Esophagus squamous epithelium (tissue), 4 donors: ENCODE data around the gene UHRF2.

ENCODE experiments used
- CTCF ChIP-seq, 6 experiments: fragments of 450-650 bp in 4 of 6; fragments of 200-600 bp in 2 of 6; sonication (generic) in 2 of 6; IDR thresholded peaks; one replicate each; pipeline ENCODE4 v1.5.1; 2016 to 2019; ENCODE audit warnings: antibody characterized with exemption in 6 of 6, mild to moderate bottlenecking in 4 of 6, moderate library complexity in 4 of 6
- POLR2A ChIP-seq, 4 donors: fragments of 450-650 bp; IDR thresholded peaks; one replicate each; pipeline ENCODE4 v1.6.1; 2017; ENCODE audit warnings: antibody characterized with exemption in 4 of 4, mild to moderate bottlenecking in 4 of 4, moderate library complexity in 3 of 4

GRCh38 chr9:6489099-6489498 is 76.1 kb downstream of the UHRF2 start:
- no peak for TF ChIP-seq CTCF (IDR thresholded peaks at IDR 0.05)
- no peak for TF ChIP-seq POLR2A (IDR thresholded peaks at IDR 0.05)
